Measurements from ENCODE around the gene TJP3. TPM values are rescaled to one million over a fixed set of nuclear protein-coding genes. Genes with fewer than 3 reads are reported as not detected.

Gene TJP3
- total RNA-seq, 4 donors from 2014 or later, result 0.06 to 4.2 (median 0.17) TPM; not detected in 1

DNA sequence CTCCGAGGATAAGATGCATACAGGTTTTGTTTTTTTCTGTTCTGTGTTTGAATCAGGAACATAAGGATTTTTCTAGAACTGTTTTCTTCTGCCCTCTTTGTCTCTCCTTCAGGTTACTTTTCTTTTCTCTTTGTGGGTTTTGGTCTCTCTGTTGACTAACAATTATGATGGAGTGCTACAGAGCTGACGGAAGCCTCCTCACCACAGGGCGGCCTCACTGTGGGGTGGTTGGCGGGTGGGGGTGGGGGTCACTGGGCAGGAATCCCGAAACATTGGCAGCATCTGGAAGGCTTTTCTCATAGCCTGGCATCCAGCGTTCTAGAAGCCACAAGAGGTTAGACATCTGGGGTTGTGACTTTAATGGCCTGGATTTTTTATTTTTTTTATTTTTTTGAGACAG is 90.0 kb downstream of the TJP3 start:
- Histone ChIP-seq H3K4me3 (no peak overlapping the region), H3K27ac (replicated peaks in 1 of 4) (no peak overlapping the region), H3K4me1 (peaks cover 8 to 15% (median 13%) of the 10 kb centered on the region in 4 donors), H3K36me3 (no peaks in the 10 kb centered on the region), H3K27me3 (peaks cover 0 to 55% (median 16%) of the 10 kb centered on the region in 4 donors), H3K9me3 (peaks cover 0 to 10% (median 6%) of the 10 kb centered on the region in 4 donors)
- TF ChIP-seq POLR2AphosphoS5 (IDR thresholded peaks at IDR 0.05), result no peak
- no peak for DNase-seq (ENCODE audit: extremely low spot score)
- 64% methylated on average over 6 of the region's 6 CpGs for WGBS
- intact Hi-C loops (cut with DNase I), result no loop called here

Small RNA genes lying within 50 kb of the gene (small RNA-seq; reads per million reads assigned to genes)
- 0 reads per million in 3 donors for gene AC005777.1

Other genes starting within 250 kb of the TJP3 start
- not detected for gene SMIM24, start 227.9 kb upstream of the TJP3 start, total RNA-seq
- gene SMIM44, start 224.9 kb upstream of the TJP3 start, total RNA-seq, result not detected
- 10 to 100 TPM; 19.5 to 37.5 (median 25.8) TPM for gene DOHH, start 207.7 kb upstream of the TJP3 start, total RNA-seq
- gene FZR1, start 202.1 kb upstream of the TJP3 start, total RNA-seq, result 10 to 100 TPM; 15.8 to 41.2 (median 31.4) TPM
- gene TEKTIP1, start 169.2 kb upstream of the TJP3 start, total RNA-seq, result not detected
- gene MFSD12, start 150.8 kb upstream of the TJP3 start, total RNA-seq, result 10 to 100 TPM; 28.2 to 87.0 (median 62.4) TPM
- gene HMG20B, start 135.4 kb upstream of the TJP3 start, total RNA-seq, result 100 to 1,000 TPM; 136 to 202 (median 161) TPM
- 10 to 100 TPM in 1 of 4 donors, 1 to 10 TPM in 3; 4.1 to 17.5 (median 4.9) TPM for gene GIPC3, start 122.9 kb upstream of the TJP3 start, total RNA-seq
- 10 to 100 TPM in 1 of 4 donors, 1 to 10 TPM in 3; 4.8 to 17.2 (median 7.7) TPM for gene TBXA2R, start 101.5 kb upstream of the TJP3 start, total RNA-seq
- 10 to 100 TPM; 28.7 to 45.0 (median 34.2) TPM for gene CACTIN, start 81.6 kb upstream of the TJP3 start, total RNA-seq
- gene PIP5K1C, start 7.9 kb upstream of the TJP3 start, total RNA-seq, result 100 to 1,000 TPM in 2 of 4 donors, 10 to 100 TPM in 2; 73.2 to 180 (median 99.9) TPM
- gene APBA3, start 53.3 kb downstream of the TJP3 start, total RNA-seq, result 10 to 100 TPM; 13.7 to 40.5 (median 24.4) TPM
- gene MRPL54, start 54.3 kb downstream of the TJP3 start, total RNA-seq, result 10 to 100 TPM; 45.2 to 84.3 (median 77.4) TPM
- not detected for gene RAX2, start 63.8 kb downstream of the TJP3 start, total RNA-seq
- gene MATK, start 78.0 kb downstream of the TJP3 start, total RNA-seq, result 1 to 10 TPM in 3 of 4 donors, under 1 TPM in 1; 0.13 to 2.9 (median 1.8) TPM
- gene ZFR2, start 160.7 kb downstream of the TJP3 start, total RNA-seq, result under 1 TPM in 1 of 4 donors, not detected in 3; 0.69 TPM
- gene ATCAY, start 172.3 kb downstream of the TJP3 start, total RNA-seq, result 1 to 10 TPM in 1 of 4 donors, under 1 TPM in 3; 0.42 to 1.3 (median 0.82) TPM
- 1 to 10 TPM in 1 of 4 donors, under 1 TPM in 2, not detected in 1; 0.39 to 2.1 (median 0.69) TPM for gene NMRK2, start 224.7 kb downstream of the TJP3 start, total RNA-seq

Measured in esophagus muscularis mucosa (tissue), 4 donors.